Lower leg skin (tissue), 3 donors: Measurements from ENCODE around the gene C2CD4A.

ENCODE experiments used
- CTCF ChIP-seq, 3 donors: fragments of 450-650 bp; IDR thresholded peaks; one replicate each; pipeline ENCODE4 v1.5.1; 2016; ENCODE audit warnings: antibody characterized with exemption in 3 of 3, mild to moderate bottlenecking in 3 of 3, moderate library complexity in 2 of 3
- POLR2A ChIP-seq, 2 donors: fragments of 450-650 bp; IDR thresholded peaks; one replicate each; pipeline ENCODE4 v1.6.1; 2016 to 2017; ENCODE audit warnings: antibody characterized with exemption in 2 of 2, mild to moderate bottlenecking in 1 of 2, moderate library complexity in 1 of 2

GRCh38 chr15:62060896-62061280, 5.9 kb upstream of the C2CD4A start:
- TF ChIP-seq POLR2A (IDR thresholded peaks at IDR 0.05) (no peak), CTCF (IDR thresholded peaks at IDR 0.05) (no peak)
